ENCODE measurements around the gene WSB1.

GRCh38 chr17:27323538-27324215 lies 29.8 kb downstream of the WSB1 start:
- TF ChIP-seq, protein P1, sequence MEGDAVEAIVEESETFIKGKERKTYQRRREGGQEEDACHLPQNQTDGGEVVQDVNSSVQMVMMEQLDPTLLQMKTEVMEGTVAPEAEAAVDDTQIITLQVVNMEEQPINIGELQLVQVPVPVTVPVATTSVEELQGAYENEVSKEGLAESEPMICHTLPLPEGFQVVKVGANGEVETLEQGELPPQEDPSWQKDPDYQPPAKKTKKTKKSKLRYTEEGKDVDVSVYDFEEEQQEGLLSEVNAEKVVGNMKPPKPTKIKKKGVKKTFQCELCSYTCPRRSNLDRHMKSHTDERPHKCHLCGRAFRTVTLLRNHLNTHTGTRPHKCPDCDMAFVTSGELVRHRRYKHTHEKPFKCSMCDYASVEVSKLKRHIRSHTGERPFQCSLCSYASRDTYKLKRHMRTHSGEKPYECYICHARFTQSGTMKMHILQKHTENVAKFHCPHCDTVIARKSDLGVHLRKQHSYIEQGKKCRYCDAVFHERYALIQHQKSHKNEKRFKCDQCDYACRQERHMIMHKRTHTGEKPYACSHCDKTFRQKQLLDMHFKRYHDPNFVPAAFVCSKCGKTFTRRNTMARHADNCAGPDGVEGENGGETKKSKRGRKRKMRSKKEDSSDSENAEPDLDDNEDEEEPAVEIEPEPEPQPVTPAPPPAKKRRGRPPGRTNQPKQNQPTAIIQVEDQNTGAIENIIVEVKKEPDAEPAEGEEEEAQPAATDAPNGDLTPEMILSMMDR (IDR thresholded peaks at IDR 0.05; ENCODE audit: insufficient read depth, low read length, poor library complexity, severe bottlenecking), result no peak
- TF ChIP-seq EZH2phosphoT487 (conservative IDR thresholded peaks at IDR 0.05; ENCODE audit: low read length), result no peak
